Measurements from ENCODE around the gene ELAPOR2.
A peak's percentile ranks its signal among the peaks of the same experiment; 100 is the strongest.
"Not testable (repeated sequence)": the region's sequence is repeated elsewhere in the genome, so short reads cannot be mapped to it uniquely, and the experiment has no call there.

Gene ELAPOR2, protein sequence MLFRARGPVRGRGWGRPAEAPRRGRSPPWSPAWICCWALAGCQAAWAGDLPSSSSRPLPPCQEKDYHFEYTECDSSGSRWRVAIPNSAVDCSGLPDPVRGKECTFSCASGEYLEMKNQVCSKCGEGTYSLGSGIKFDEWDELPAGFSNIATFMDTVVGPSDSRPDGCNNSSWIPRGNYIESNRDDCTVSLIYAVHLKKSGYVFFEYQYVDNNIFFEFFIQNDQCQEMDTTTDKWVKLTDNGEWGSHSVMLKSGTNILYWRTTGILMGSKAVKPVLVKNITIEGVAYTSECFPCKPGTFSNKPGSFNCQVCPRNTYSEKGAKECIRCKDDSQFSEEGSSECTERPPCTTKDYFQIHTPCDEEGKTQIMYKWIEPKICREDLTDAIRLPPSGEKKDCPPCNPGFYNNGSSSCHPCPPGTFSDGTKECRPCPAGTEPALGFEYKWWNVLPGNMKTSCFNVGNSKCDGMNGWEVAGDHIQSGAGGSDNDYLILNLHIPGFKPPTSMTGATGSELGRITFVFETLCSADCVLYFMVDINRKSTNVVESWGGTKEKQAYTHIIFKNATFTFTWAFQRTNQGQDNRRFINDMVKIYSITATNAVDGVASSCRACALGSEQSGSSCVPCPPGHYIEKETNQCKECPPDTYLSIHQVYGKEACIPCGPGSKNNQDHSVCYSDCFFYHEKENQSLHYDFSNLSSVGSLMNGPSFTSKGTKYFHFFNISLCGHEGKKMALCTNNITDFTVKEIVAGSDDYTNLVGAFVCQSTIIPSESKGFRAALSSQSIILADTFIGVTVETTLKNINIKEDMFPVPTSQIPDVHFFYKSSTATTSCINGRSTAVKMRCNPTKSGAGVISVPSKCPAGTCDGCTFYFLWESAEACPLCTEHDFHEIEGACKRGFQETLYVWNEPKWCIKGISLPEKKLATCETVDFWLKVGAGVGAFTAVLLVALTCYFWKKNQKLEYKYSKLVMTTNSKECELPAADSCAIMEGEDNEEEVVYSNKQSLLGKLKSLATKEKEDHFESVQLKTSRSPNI

DNA sequence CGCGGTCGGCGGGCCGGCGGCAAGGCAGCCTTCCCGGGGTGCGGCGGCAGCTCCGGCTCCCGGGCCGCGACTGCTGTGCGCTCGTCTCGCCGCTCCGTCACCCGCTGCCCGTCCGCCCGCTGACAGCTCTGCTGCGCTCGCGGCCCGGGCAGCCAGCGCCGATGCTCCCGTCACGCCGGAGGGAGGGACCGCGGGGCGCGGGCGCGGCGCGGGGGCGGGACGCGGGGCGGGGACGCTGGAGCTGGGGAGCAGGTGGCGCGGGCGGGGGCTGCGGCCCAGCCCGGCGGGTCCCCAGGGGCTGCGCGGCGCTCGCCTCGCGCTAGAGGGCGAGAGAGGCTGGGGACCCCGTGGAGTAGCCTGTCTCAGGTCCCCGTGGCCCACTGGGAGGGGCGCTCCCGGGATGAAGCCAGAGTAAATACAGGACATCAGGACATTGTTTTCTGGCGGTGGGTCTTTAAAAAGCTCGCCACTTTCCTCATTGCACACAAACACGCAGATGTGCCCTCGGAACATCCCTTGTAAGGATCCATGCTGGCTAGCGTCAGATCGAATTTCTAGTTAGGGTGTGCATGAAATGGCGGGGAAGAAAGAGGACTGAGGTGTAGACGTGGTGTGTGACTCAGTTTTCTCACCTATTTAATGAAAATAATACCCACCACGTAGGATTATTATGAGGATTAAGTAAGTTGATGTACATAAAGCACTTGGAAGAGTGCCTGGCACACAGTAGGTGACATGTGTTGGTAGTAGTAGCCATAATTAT lies at the start of gene ELAPOR2:
ELAPOR2 (minus strand) TSS at position 130 of the 763 bp plus-strand sequence. CDS start 141 bp downstream, outside the sequence.
- H3K4me3 ChIP-seq (ENCODE audit: low read depth, low read length) = peak within 1 kb of the TSS; percentile 78
- TF ChIP-seq, protein P1, sequence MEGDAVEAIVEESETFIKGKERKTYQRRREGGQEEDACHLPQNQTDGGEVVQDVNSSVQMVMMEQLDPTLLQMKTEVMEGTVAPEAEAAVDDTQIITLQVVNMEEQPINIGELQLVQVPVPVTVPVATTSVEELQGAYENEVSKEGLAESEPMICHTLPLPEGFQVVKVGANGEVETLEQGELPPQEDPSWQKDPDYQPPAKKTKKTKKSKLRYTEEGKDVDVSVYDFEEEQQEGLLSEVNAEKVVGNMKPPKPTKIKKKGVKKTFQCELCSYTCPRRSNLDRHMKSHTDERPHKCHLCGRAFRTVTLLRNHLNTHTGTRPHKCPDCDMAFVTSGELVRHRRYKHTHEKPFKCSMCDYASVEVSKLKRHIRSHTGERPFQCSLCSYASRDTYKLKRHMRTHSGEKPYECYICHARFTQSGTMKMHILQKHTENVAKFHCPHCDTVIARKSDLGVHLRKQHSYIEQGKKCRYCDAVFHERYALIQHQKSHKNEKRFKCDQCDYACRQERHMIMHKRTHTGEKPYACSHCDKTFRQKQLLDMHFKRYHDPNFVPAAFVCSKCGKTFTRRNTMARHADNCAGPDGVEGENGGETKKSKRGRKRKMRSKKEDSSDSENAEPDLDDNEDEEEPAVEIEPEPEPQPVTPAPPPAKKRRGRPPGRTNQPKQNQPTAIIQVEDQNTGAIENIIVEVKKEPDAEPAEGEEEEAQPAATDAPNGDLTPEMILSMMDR (IDR thresholded peaks at IDR 0.05; ENCODE audit: borderline replicate concordance, insufficient read depth, low read depth, low read length) = peak; percentile 80

DNA sequence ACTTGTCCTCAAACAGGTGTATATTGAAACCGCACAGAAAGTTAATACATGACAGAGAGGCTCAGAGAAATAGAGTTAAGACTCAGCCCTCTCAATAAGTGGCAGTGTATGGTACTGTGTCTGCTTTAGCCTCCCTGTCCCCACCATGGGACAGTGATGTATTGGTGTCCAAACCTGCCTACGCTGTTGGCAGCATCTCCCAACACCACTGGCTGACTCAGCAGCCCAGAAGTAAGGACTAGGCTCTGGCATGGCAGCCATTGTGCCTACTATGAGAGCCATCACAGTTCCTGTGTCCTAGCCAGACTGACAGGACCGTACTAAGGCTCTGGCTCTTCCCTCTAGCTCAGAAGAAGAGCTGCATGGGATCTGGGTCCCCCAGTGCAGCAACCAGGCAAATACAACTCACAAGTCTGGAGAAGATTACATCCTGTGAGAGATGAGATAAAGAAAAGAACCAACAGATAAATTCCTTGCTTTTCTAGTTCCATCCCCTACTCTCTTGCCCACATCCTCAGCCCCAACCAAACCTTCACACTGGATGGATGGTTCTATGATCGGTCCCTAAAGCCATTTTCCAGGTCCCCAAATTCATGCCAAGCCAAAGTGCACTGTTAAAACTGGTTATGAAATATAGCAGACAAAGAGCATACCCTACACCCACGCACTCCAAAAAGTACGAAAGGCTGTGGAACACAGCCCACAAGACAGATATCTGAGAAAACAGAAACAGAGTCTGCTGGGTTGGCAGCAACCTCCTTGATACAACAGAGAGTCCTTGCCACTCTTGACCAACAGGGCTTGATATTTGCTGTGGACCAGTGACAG lies 48.7 kb upstream of the ELAPOR2 start:
- H3K4me3 ChIP-seq (ENCODE audit: low read depth, low read length) = no peak overlapping the region
- TF ChIP-seq, protein P1 (IDR thresholded peaks at IDR 0.05; ENCODE audit: borderline replicate concordance, insufficient read depth, low read depth, low read length) = no peak

DNA sequence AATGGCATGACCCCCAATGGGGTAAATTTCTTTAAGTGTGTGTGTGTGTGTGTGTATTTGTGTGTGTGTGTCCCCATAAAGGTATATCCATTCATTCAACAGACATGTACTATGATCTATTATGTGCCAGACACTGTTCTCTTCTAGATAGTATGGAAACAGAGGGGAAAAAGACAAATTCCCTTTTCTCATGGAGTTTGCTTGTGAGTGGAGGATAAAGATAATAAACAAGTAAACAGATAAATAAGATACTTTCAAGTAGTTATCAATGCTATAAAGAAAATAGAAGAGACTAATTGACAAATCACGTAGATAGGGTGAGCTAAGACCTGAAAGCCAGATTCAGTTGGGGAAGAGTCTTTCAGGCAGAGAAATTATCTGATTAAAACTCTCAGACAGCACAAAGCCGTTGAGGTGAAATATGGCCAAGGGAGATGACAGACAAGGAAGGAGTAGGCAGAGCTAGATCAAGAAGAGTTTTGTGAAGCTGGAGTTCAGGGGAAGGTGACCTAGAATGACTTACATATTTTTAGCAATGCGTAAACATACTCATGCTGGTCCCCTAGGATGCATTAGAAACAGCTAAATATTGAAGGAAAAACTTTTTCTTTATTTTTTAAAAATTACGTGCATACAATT lies 47.6 kb upstream of the ELAPOR2 start:
- TF ChIP-seq, protein P1 (IDR thresholded peaks at IDR 0.05; ENCODE audit: borderline replicate concordance, insufficient read depth, low read depth, low read length) = no peak
- no peak overlapping the region for H3K4me3 ChIP-seq (ENCODE audit: low read depth, low read length)

DNA sequence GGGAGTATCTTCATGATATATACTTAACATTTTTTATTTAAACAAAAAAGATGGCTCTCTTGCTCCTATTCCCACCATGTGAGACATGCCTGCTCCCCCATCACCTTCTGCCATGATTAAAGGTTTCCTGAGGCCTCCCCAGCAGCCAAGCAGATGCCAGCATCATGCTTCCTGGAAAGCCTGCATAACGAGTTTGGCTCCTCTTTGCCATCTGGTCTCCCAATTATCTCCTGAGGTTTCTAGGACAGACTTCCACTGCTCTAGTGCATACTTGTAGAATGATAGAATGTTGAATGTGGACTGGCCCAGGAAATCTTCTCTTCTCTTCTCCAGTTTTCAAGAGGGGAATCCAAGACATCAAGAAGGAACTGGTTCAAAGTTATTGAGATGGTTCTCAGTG lies 45.9 kb upstream of the ELAPOR2 start:
- TF ChIP-seq, protein P1 (IDR thresholded peaks at IDR 0.05; ENCODE audit: borderline replicate concordance, insufficient read depth, low read depth, low read length) = no peak
- no peak overlapping the region for H3K4me3 ChIP-seq (ENCODE audit: low read depth, low read length)

DNA sequence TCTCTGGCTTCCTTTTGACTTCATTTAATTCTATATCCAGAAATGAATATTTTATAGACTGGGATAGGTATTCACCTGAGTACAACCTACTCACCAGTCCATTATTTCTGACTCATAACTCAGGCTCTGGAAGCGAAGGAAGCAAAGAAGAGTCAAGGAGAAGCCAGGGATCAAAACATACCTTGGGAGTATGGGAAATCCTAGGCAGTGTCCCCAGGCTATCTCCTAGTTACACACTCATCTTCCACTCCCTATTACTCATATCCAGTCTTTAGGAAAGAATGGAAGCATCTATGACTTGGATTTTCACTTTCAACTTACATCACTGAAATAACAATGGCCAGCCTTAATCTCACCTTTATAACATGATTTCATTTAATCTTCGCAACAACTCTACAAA lies 40.9 kb upstream of the ELAPOR2 start:
- no peak overlapping the region for H3K4me3 ChIP-seq (ENCODE audit: low read depth, low read length)
- TF ChIP-seq, protein P1 (IDR thresholded peaks at IDR 0.05; ENCODE audit: borderline replicate concordance, insufficient read depth, low read depth, low read length) = no peak

DNA sequence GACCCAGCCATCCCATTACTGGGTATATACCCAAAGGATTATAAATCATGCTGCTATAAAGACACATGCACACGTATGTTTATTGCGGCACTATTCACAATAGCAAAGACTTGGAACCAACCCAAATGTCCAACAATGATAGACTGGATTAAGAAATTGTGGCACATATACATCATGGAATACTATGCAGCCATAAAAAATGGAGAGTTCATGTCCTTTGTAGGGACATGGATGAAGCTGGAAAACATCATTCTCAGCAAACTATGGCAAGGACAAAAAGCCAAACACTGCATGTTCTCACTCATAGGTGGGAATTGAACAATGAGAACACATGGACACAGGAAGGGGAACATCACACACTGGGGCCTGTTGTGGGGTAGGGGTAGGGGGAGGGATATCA lies 37.9 kb upstream of the ELAPOR2 start:
- not testable (repeated sequence) for H3K4me3 ChIP-seq (ENCODE audit: low read depth, low read length)
